Measurements from ENCODE around the gene MTHFD1. TPM values are rescaled to one million over a fixed set of nuclear protein-coding genes. Genes with fewer than 3 reads are reported as not detected.

Gene MTHFD1
- total RNA-seq, 1 donor from 2014 or later, result 49.3 TPM

GRCh38 chr14:64417771-64418125, 29.6 kb downstream of the MTHFD1 start:
- peaks cover 5% of the 10 kb centered on the region for H3K27me3 Mint-ChIP-seq (ENCODE audit: insufficient read depth, low read depth)
- H3K27ac Mint-ChIP-seq, result no peak overlapping the region
- no peaks in the 10 kb centered on the region for H3K79me2 ChIP-seq (ENCODE audit: low read depth)
- no peaks in the 10 kb centered on the region for H3K27me3 ChIP-seq
- H3K9me3 ChIP-seq (ENCODE audit: low read depth), result no peaks in the 10 kb centered on the region
- no peaks in the 10 kb centered on the region for H3K4me1 Mint-ChIP-seq
- H3K9ac ChIP-seq, result no peak overlapping the region
- H3K27ac ChIP-seq, result no peak overlapping the region
- no peaks in the 10 kb centered on the region for H3F3A ChIP-seq (ENCODE audit: low read depth)
- H3K36me3 ChIP-seq, result no peaks in the 10 kb centered on the region
- no peaks in the 10 kb centered on the region for H3K4me1 ChIP-seq
- peaks cover 39% of the 10 kb centered on the region for H3K36me3 Mint-ChIP-seq
- no peaks in the 10 kb centered on the region for H3K9me3 Mint-ChIP-seq
- DNase-seq (ENCODE audit: low spot score), result no peak
- no peak overlapping the region for H2AFZ ChIP-seq (replicated peaks)
- H4K20me1 ChIP-seq (ENCODE audit: low read depth), result no peaks in the 10 kb centered on the region
- no peak overlapping the region for H3K4me3 ChIP-seq
- TF ChIP-seq EZH2phosphoT487 (IDR thresholded peaks at IDR 0.05) (no peak), CTCF (IDR thresholded peaks at IDR 0.05) (no peak), EZH2 (IDR thresholded peaks at IDR 0.05) (no peak)
- H3K4me3 Mint-ChIP-seq, result no peak overlapping the region
- no peak overlapping the region for H3K4me2 ChIP-seq

GRCh38 chr14:64419003-64419402, 30.9 kb downstream of the MTHFD1 start:
- Histone ChIP-seq H3K4me1 (no peaks in the 10 kb centered on the region), H3K27ac (no peak overlapping the region), H3K9me3 (ENCODE audit: low read depth) (no peaks in the 10 kb centered on the region), H2AFZ (replicated peaks) (no peak overlapping the region), H3K4me3 (no peak overlapping the region), H3F3A (ENCODE audit: low read depth) (no peaks in the 10 kb centered on the region), H3K9ac (no peak overlapping the region), H3K36me3 (no peaks in the 10 kb centered on the region), H3K4me2 (no peak overlapping the region), H4K20me1 (ENCODE audit: low read depth) (no peaks in the 10 kb centered on the region), H3K27me3 (no peaks in the 10 kb centered on the region), H3K79me2 (ENCODE audit: low read depth) (no peaks in the 10 kb centered on the region)
- Mint-ChIP-seq H3K27me3 (ENCODE audit: insufficient read depth, low read depth) (peaks cover 5% of the 10 kb centered on the region), H3K36me3 (peaks cover 44% of the 10 kb centered on the region), H3K9me3 (no peaks in the 10 kb centered on the region), H3K4me1 (peaks cover 2% of the 10 kb centered on the region), H3K27ac (no peak overlapping the region), H3K4me3 (no peak overlapping the region)
- no peak for DNase-seq (ENCODE audit: low spot score)
- TF ChIP-seq CTCF (IDR thresholded peaks at IDR 0.05), result no peak
- TF ChIP-seq EZH2 (IDR thresholded peaks at IDR 0.05), result no peak
- no peak for TF ChIP-seq EZH2phosphoT487 (IDR thresholded peaks at IDR 0.05)

GRCh38 chr14:64421166-64421565, 33.0 kb downstream of the MTHFD1 start:
- no peaks in the 10 kb centered on the region for H3K79me2 ChIP-seq (ENCODE audit: low read depth)
- no peaks in the 10 kb centered on the region for H3K4me1 ChIP-seq
- H3K27me3 Mint-ChIP-seq (ENCODE audit: insufficient read depth, low read depth), result peaks cover 5% of the 10 kb centered on the region
- peaks cover 44% of the 10 kb centered on the region for H3K36me3 Mint-ChIP-seq
- DNase-seq (ENCODE audit: low spot score), result no peak
- H4K20me1 ChIP-seq (ENCODE audit: low read depth), result no peaks in the 10 kb centered on the region
- H3K4me3 Mint-ChIP-seq, result no peak overlapping the region
- H3K9ac ChIP-seq, result no peak overlapping the region
- H3K27ac ChIP-seq, result no peak overlapping the region
- peaks cover 5% of the 10 kb centered on the region for H3K4me1 Mint-ChIP-seq
- no peak overlapping the region for H3K4me2 ChIP-seq
- H3K27me3 ChIP-seq, result no peaks in the 10 kb centered on the region
- no peaks in the 10 kb centered on the region for H3K9me3 ChIP-seq (ENCODE audit: low read depth)
- H3F3A ChIP-seq (ENCODE audit: low read depth), result no peaks in the 10 kb centered on the region
- no peaks in the 10 kb centered on the region for H3K36me3 ChIP-seq
- no peak overlapping the region for H3K27ac Mint-ChIP-seq
- TF ChIP-seq CTCF (IDR thresholded peaks at IDR 0.05) (no peak), EZH2phosphoT487 (IDR thresholded peaks at IDR 0.05) (no peak), EZH2 (IDR thresholded peaks at IDR 0.05) (no peak)
- H3K4me3 ChIP-seq, result no peak overlapping the region
- H3K9me3 Mint-ChIP-seq, result no peaks in the 10 kb centered on the region
- H2AFZ ChIP-seq (replicated peaks), result no peak overlapping the region

Data from neural progenitor cell (in vitro differentiated cells).